Measurements from ENCODE around the gene IGF2BP2. TPM values are rescaled to one million over a fixed set of nuclear protein-coding genes. Genes with fewer than 3 reads are reported as not detected.

The IGF2BP2 gene
- total RNA-seq, 1 donor from 2014 or later, result 147 TPM

DNA sequence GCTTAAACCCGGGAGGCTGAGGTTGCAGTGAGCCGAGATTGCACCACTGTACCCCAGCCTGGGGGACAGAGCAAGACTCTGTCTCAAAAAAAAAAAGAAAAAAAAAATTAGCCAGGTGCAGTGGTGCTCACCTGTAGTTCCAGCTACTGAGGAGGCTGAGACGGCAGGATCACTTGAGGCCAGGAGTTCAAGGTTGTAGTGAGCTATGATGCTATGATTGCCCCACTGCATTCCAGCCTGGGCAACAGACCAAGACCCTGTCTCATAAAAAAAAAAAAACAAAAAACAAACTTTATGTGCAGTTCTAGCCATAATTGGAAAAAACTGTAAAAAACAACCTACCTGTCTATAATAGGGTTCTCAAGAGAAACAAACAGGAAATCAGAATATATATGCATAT lies 39.9 kb upstream of the IGF2BP2 start:
- Histone ChIP-seq H3K9me3 (ENCODE audit: low read depth) (no peaks in the 10 kb centered on the region), H3K27ac (no peak overlapping the region), H2AFZ (replicated peaks) (no peak overlapping the region), H4K20me1 (ENCODE audit: low read depth) (no peaks in the 10 kb centered on the region), H3F3A (ENCODE audit: low read depth) (no peaks in the 10 kb centered on the region), H3K9ac (no peak overlapping the region), H3K4me3 (no peak overlapping the region), H3K36me3 (no peaks in the 10 kb centered on the region), H3K4me1 (peaks cover 10% of the 10 kb centered on the region), H3K79me2 (ENCODE audit: low read depth) (no peaks in the 10 kb centered on the region), H3K27me3 (no peaks in the 10 kb centered on the region), H3K4me2 (peak overlapping the region; percentile 21)
- no peak for TF ChIP-seq EZH2 (IDR thresholded peaks at IDR 0.05)
- no peak for TF ChIP-seq EZH2phosphoT487 (IDR thresholded peaks at IDR 0.05)
- H3K4me1 Mint-ChIP-seq, result peaks cover 5% of the 10 kb centered on the region
- H3K9me3 Mint-ChIP-seq, result no peaks in the 10 kb centered on the region
- DNase-seq (ENCODE audit: low spot score), result no peak
- H3K27me3 Mint-ChIP-seq (ENCODE audit: insufficient read depth, low read depth), result peaks cover 2% of the 10 kb centered on the region
- H3K36me3 Mint-ChIP-seq, result no peaks in the 10 kb centered on the region
- no peak overlapping the region for H3K27ac Mint-ChIP-seq
- no peak overlapping the region for H3K4me3 Mint-ChIP-seq

DNA sequence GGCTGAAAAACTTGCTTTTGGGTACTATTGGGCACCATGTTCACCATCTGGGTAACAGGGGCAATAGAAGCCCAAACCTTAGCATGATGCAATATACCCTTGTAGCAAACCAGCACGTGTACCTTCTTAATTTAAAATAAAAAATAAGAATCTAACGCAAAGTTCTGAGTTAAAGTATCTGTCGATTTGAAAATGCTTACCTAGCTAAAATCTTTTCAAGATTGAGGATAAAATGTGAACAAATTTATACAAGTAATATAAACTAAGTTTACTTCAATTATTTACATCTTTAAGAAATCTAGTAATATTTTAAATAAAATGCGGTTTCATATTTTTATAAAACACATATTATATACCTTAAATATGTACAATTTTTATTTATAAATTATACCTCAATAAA lies 38.1 kb upstream of the IGF2BP2 start:
- Mint-ChIP-seq H3K9me3 (no peaks in the 10 kb centered on the region), H3K36me3 (no peaks in the 10 kb centered on the region), H3K27ac (no peak overlapping the region), H3K4me3 (no peak overlapping the region), H3K27me3 (ENCODE audit: insufficient read depth, low read depth) (peaks cover 2% of the 10 kb centered on the region), H3K4me1 (peaks cover 5% of the 10 kb centered on the region)
- Histone ChIP-seq H3K79me2 (ENCODE audit: low read depth) (no peaks in the 10 kb centered on the region), H3K4me1 (peaks cover 10% of the 10 kb centered on the region), H4K20me1 (ENCODE audit: low read depth) (no peaks in the 10 kb centered on the region), H3K9ac (no peak overlapping the region), H3K4me2 (no peak overlapping the region), H2AFZ (replicated peaks) (no peak overlapping the region), H3K4me3 (no peak overlapping the region), H3K27ac (no peak overlapping the region), H3K27me3 (no peaks in the 10 kb centered on the region), H3K36me3 (no peaks in the 10 kb centered on the region), H3K9me3 (ENCODE audit: low read depth) (no peaks in the 10 kb centered on the region), H3F3A (ENCODE audit: low read depth) (no peaks in the 10 kb centered on the region)
- TF ChIP-seq, protein P1, sequence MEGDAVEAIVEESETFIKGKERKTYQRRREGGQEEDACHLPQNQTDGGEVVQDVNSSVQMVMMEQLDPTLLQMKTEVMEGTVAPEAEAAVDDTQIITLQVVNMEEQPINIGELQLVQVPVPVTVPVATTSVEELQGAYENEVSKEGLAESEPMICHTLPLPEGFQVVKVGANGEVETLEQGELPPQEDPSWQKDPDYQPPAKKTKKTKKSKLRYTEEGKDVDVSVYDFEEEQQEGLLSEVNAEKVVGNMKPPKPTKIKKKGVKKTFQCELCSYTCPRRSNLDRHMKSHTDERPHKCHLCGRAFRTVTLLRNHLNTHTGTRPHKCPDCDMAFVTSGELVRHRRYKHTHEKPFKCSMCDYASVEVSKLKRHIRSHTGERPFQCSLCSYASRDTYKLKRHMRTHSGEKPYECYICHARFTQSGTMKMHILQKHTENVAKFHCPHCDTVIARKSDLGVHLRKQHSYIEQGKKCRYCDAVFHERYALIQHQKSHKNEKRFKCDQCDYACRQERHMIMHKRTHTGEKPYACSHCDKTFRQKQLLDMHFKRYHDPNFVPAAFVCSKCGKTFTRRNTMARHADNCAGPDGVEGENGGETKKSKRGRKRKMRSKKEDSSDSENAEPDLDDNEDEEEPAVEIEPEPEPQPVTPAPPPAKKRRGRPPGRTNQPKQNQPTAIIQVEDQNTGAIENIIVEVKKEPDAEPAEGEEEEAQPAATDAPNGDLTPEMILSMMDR (IDR thresholded peaks at IDR 0.05), result no peak
- no peak for TF ChIP-seq EZH2phosphoT487 (IDR thresholded peaks at IDR 0.05)
- TF ChIP-seq EZH2 (IDR thresholded peaks at IDR 0.05), result no peak
- no peak for DNase-seq (ENCODE audit: low spot score)

DNA sequence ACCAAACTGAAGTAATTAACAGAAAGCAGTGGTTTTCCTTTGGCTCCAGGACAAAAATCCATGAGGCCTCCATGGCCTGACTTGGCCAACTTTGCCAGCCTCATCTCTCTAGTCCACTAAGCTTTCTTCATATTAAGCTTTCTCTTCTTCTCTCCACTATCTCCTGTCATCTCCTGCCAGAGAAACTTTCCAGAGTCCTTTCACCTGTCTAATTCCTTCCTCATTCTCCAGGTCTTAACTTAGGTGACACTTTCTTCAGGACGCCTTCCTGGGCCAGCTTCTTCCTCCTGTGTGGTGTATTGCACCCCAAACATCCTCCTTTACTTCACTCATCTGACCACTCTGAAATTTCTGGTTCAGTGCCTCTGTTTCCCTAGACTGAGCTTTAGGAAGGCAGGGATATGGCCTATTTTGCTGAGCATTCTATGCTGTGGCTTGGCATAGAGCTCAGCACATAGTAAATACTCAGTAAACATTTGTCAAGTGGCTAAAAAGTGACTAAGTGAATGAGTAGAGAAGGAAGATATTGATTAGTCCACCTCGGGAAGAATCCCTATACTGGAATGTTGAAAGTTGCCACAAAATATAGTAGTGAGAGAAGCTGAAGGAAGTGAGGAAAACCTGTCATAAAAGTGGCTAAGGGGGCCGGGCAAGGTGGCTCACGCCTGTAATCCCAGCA lies 34.6 kb upstream of the IGF2BP2 start:
- H3K9me3 Mint-ChIP-seq, result peaks cover 13% of the 10 kb centered on the region
- no peak for DNase-seq (ENCODE audit: low spot score)
- no peak for TF ChIP-seq EZH2phosphoT487 (IDR thresholded peaks at IDR 0.05)
- TF ChIP-seq EZH2 (IDR thresholded peaks at IDR 0.05), result no peak
- TF ChIP-seq, protein P1 (IDR thresholded peaks at IDR 0.05), result no peak
- H3K36me3 Mint-ChIP-seq, result no peaks in the 10 kb centered on the region
- no peak overlapping the region for H3K27ac ChIP-seq
- H2AFZ ChIP-seq (replicated peaks), result no peak overlapping the region
- H3K79me2 ChIP-seq (ENCODE audit: low read depth), result no peaks in the 10 kb centered on the region
- H3K36me3 ChIP-seq, result no peaks in the 10 kb centered on the region
- H3K9ac ChIP-seq, result no peak overlapping the region
- no peak overlapping the region for H3K4me2 ChIP-seq
- H3K4me3 Mint-ChIP-seq, result no peak overlapping the region
- no peaks in the 10 kb centered on the region for H4K20me1 ChIP-seq (ENCODE audit: low read depth)
- H3K4me3 ChIP-seq, result no peak overlapping the region
- H3K27me3 Mint-ChIP-seq (ENCODE audit: insufficient read depth, low read depth), result no peaks in the 10 kb centered on the region
- no peaks in the 10 kb centered on the region for H3K4me1 Mint-ChIP-seq
- no peaks in the 10 kb centered on the region for H3K4me1 ChIP-seq
- no peaks in the 10 kb centered on the region for H3F3A ChIP-seq (ENCODE audit: low read depth)
- peaks cover 8% of the 10 kb centered on the region for H3K9me3 ChIP-seq (ENCODE audit: low read depth)
- no peak overlapping the region for H3K27ac Mint-ChIP-seq
- H3K27me3 ChIP-seq, result no peaks in the 10 kb centered on the region

DNA sequence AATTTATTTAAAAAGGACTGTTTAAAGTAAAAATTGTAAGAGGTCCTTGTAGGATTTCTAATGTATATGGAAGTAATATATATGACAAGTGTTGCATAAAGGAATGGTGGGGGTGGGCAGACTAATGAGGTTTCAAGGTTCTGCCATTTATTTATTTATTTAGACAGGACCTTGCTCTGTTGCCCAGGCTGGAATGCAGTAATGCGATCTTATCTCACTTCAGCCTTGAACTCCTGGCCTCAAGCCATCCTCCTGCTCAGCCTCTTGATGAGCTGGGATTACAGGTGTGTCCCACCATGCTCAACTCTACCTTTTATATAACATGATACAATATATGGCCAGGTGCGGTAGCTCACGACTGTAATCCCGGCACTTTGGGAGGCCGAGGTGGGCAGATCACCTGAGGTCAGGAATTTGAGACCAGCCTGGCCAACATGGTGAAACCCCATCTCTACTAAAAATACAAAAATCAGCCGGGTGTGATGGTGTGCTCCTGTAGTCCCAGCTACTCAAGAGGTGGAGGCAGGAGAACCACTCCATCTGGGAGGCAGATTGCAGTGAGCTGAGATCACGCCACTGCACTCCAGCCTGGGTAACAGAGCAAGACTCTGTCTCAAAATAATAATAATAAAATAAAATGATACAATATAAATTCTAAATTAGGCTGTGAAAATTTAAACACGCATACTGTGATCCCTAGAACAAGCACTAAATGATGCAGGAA lies 33.8 kb upstream of the IGF2BP2 start:
- Histone ChIP-seq H3K4me3 (no peak overlapping the region), H3K9ac (no peak overlapping the region), H3K27ac (no peak overlapping the region), H3K36me3 (no peaks in the 10 kb centered on the region), H3K9me3 (ENCODE audit: low read depth) (peaks cover 8% of the 10 kb centered on the region), H3K79me2 (ENCODE audit: low read depth) (no peaks in the 10 kb centered on the region), H2AFZ (replicated peaks) (no peak overlapping the region), H3F3A (ENCODE audit: low read depth) (no peaks in the 10 kb centered on the region), H3K27me3 (no peaks in the 10 kb centered on the region), H4K20me1 (ENCODE audit: low read depth) (no peaks in the 10 kb centered on the region), H3K4me1 (no peaks in the 10 kb centered on the region), H3K4me2 (no peak overlapping the region)
- Mint-ChIP-seq H3K4me3 (no peak overlapping the region), H3K4me1 (no peaks in the 10 kb centered on the region), H3K9me3 (peaks cover 13% of the 10 kb centered on the region), H3K36me3 (no peaks in the 10 kb centered on the region), H3K27me3 (ENCODE audit: insufficient read depth, low read depth) (no peaks in the 10 kb centered on the region), H3K27ac (no peak overlapping the region)
- DNase-seq (ENCODE audit: low spot score), result no peak
- no peak for TF ChIP-seq EZH2phosphoT487 (IDR thresholded peaks at IDR 0.05)
